Tibial nerve (tissue), 4 donors: Measurements from ENCODE around the gene PLAU.

ENCODE experiments used
- EP300 ChIP-seq, 2 donors: sonication (generic); formaldehyde crosslinking; IDR thresholded peaks; one replicate each; pipeline ENCODE4 v1.6.1; 2017; ENCODE audit warnings: antibody characterized with exemption in 2 of 2, mild to moderate bottlenecking in 1 of 2
- POLR2A ChIP-seq, 2 donors: fragments of 450-650 bp; IDR thresholded peaks; one replicate each; pipeline ENCODE4 v1.6.1; 2017; ENCODE audit warnings: antibody characterized with exemption in 2 of 2, mild to moderate bottlenecking in 2 of 2, moderate library complexity in 2 of 2
- TF ChIP-seq, protein P1 (sequence below), 5 experiments: fragments of 200-600 bp in 3 of 5; fragments of 450-650 bp in 2 of 5; sonication (generic) in 3 of 5; IDR thresholded peaks; one replicate each; pipeline ENCODE4 v1.5.1; 2016 to 2019; ENCODE audit warnings: antibody characterized with exemption in 5 of 5, mild to moderate bottlenecking in 3 of 5, moderate library complexity in 2 of 5

DNA sequence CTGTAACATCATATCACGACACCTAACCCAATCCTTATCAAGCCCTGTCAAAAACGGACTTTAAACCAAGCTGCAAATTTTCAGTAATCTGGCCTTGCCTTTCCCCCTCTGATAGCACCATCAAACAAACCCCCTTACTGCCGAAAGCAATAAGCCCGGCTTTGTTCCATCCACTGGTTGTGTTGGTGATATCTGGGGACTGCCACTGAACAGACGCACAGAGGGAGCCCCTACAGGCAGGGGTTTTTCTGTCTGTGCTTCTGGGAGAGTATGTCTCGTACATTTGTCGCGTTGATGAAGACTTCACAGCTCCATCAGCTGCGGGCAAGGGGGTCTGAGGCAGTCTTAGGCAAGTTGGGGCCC lies 550 bp upstream of the PLAU start:
- TF ChIP-seq, protein P1, sequence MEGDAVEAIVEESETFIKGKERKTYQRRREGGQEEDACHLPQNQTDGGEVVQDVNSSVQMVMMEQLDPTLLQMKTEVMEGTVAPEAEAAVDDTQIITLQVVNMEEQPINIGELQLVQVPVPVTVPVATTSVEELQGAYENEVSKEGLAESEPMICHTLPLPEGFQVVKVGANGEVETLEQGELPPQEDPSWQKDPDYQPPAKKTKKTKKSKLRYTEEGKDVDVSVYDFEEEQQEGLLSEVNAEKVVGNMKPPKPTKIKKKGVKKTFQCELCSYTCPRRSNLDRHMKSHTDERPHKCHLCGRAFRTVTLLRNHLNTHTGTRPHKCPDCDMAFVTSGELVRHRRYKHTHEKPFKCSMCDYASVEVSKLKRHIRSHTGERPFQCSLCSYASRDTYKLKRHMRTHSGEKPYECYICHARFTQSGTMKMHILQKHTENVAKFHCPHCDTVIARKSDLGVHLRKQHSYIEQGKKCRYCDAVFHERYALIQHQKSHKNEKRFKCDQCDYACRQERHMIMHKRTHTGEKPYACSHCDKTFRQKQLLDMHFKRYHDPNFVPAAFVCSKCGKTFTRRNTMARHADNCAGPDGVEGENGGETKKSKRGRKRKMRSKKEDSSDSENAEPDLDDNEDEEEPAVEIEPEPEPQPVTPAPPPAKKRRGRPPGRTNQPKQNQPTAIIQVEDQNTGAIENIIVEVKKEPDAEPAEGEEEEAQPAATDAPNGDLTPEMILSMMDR (IDR thresholded peaks at IDR 0.05) = no peak
- TF ChIP-seq EP300 (IDR thresholded peaks at IDR 0.05) = no peak
- TF ChIP-seq POLR2A (IDR thresholded peaks at IDR 0.05) = no peak
